Parathyroid adenoma (tissue), 2 donors: ENCODE data around the gene OR8J3.
"Not testable (repeated sequence)": the region's sequence is repeated elsewhere in the genome, so short reads cannot be mapped to it uniquely, and the experiment has no call there.

Experiments
- H2AFZ ChIP-seq: fragments of 300-600 bp; sonication (generic); one replicate; pipeline ENCODE4 v1.7.0; 2017; ENCODE audit warnings: antibody characterized with exemption, mild to moderate bottlenecking
- H3K27ac ChIP-seq: fragments of 300-600 bp; sonication (generic); one replicate; pipeline ENCODE4 v1.7.0; 2017
- H3K27me3 ChIP-seq: fragments of 300-600 bp; sonication (generic); one replicate; pipeline ENCODE4 v1.7.0; 2017; ENCODE audit warnings: low read length; ENCODE audit not compliant: control insufficient read depth, insufficient read depth
- H3K36me3 ChIP-seq: fragments of 300-600 bp; sonication (generic); one replicate; pipeline ENCODE4 v1.7.0; 2017; ENCODE audit warnings: low read length; ENCODE audit not compliant: control insufficient read depth, insufficient read depth
- H3K4me1 ChIP-seq: fragments of 300-600 bp; sonication (generic); one replicate; pipeline ENCODE4 v1.7.0; 2017; ENCODE audit warnings: control low read depth
- H3K4me2 ChIP-seq: fragments of 300-600 bp; sonication (generic); one replicate; pipeline ENCODE4 v1.7.0; 2017; ENCODE audit warnings: low read length
- H3K4me3 ChIP-seq: fragments of 300-600 bp; sonication (generic); one replicate; pipeline ENCODE4 v1.7.0; 2017; ENCODE audit warnings: low read depth, low read length
- H3K79me2 ChIP-seq: fragments of 300-600 bp; sonication (generic); one replicate; pipeline ENCODE4 v1.7.0; 2017; ENCODE audit warnings: control low read depth
- H3K9ac ChIP-seq: fragments of 300-600 bp; sonication (generic); one replicate; pipeline ENCODE4 v1.7.0; 2017; ENCODE audit warnings: mild to moderate bottlenecking
- H3K9me3 ChIP-seq: fragments of 300-600 bp; sonication (generic); one replicate; pipeline ENCODE4 v1.7.0; 2017; ENCODE audit warnings: low read length; ENCODE audit not compliant: control insufficient read depth
- TF ChIP-seq, protein P1 (sequence below): fragments of 300-600 bp; sonication (generic); IDR thresholded peaks from one replicate; pipeline ENCODE4 v1.7.0; 2017; ENCODE audit warnings: antibody characterized with exemption, mild to moderate bottlenecking
- donor health status: primary hyperparathyroidism.

The OR8J3 gene

DNA sequence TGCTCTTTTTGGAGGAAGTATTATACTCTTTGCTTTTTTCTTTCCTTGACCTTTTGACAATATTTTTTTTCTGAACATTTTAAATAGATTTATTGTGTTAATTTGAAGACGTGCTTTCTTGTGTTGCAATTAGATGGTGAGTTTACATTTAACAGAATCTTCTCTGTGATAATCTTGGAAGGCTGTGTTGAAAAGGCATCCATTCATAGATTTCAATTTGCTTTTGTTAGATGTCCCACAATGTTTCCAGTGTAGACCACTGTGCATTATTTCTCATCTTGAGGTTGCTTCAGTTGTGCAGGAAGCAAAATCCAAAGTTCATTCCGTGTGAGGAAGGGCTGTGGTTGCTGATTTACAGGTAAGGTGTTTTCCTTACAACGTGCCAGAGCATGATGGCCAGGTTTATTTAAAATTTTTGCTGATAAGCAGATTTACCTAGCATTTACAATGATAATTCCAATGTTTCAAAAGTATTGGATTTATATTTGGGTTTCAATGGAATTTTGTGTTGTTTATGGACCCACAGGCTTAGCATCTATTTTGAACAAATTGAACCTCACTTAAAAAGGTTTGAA lies 32.3 kb upstream of the OR8J3 start:
- H3K4me2 ChIP-seq, result no peak overlapping the region
- no peak overlapping the region for H3K9ac ChIP-seq
- TF ChIP-seq, protein P1, sequence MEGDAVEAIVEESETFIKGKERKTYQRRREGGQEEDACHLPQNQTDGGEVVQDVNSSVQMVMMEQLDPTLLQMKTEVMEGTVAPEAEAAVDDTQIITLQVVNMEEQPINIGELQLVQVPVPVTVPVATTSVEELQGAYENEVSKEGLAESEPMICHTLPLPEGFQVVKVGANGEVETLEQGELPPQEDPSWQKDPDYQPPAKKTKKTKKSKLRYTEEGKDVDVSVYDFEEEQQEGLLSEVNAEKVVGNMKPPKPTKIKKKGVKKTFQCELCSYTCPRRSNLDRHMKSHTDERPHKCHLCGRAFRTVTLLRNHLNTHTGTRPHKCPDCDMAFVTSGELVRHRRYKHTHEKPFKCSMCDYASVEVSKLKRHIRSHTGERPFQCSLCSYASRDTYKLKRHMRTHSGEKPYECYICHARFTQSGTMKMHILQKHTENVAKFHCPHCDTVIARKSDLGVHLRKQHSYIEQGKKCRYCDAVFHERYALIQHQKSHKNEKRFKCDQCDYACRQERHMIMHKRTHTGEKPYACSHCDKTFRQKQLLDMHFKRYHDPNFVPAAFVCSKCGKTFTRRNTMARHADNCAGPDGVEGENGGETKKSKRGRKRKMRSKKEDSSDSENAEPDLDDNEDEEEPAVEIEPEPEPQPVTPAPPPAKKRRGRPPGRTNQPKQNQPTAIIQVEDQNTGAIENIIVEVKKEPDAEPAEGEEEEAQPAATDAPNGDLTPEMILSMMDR, result no peak
- H2AFZ ChIP-seq, result no peak overlapping the region
- no peaks in the 10 kb centered on the region for H3K9me3 ChIP-seq
- H3K4me3 ChIP-seq, result no peak overlapping the region
- H3K4me1 ChIP-seq, result no peaks in the 10 kb centered on the region
- no peaks in the 10 kb centered on the region for H3K27me3 ChIP-seq
- no peaks in the 10 kb centered on the region for H3K36me3 ChIP-seq
- no peaks in the 10 kb centered on the region for H3K79me2 ChIP-seq
- H3K27ac ChIP-seq, result no peak overlapping the region

DNA sequence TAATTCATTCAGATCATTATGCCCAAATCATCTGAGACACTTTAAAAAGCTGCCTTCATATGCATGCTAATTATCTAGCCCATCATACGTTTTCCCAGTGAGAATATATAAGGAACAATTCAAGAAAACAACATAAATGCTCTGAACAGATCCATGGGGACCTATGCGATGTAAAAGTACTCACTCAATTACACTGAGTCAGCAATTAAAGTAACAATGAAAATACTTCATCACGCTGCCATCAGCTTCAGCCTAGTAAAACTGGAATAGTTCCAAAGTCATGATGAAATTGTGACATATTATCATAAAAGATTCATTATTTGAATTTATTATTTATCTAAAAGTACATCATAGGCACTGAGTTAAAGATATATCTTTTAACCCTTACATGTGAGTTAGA lies 23.8 kb upstream of the OR8J3 start:
- Histone ChIP-seq H3K4me3 (no peak overlapping the region), H3K4me2 (no peak overlapping the region), H3K4me1 (no peaks in the 10 kb centered on the region), H3K79me2 (no peaks in the 10 kb centered on the region), H3K9ac (no peak overlapping the region), H2AFZ (no peak overlapping the region), H3K9me3 (no peaks in the 10 kb centered on the region), H3K27me3 (no peaks in the 10 kb centered on the region), H3K36me3 (no peaks in the 10 kb centered on the region), H3K27ac (no peak overlapping the region)
- TF ChIP-seq, protein P1, result no peak

DNA sequence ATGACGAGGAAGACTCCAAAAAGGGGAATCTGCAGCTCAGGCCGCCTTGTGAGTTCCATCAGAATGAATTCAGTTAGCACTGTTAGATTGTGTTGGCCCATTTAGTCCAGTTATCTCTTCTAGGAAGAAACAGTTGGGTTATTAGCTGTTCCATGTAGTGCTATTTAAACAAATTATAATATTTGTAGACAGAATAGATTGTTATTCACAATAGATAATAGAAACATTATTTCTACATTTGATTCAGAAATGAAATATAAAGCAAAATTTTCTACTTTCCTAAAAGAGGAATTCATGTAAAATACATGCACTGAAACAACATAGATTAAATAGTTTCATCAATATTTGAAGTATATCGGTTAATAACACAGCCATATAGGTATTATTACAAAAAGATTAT lies 20.2 kb upstream of the OR8J3 start, which contains the start of gene OR8K5:
TSS of gene OR8K5 (minus strand) at position 101 of the 400 bp plus-strand sequence. CDS start at position 101, 0 bp downstream.
- no peaks in the 10 kb centered on the region for H3K27me3 ChIP-seq
- no peak within 1 kb of the TSS for H3K9ac ChIP-seq
- no peaks in the 10 kb centered on the region for H3K9me3 ChIP-seq
- H3K4me2 ChIP-seq, result no peak within 1 kb of the TSS
- TF ChIP-seq, protein P1, result no peak
- no peak within 1 kb of the TSS for H3K27ac ChIP-seq
- no peaks in the 10 kb centered on the region for H3K79me2 ChIP-seq
- no peak within 1 kb of the TSS for H2AFZ ChIP-seq
- H3K36me3 ChIP-seq, result no peaks in the 10 kb centered on the region
- no peaks in the 10 kb centered on the region for H3K4me1 ChIP-seq
- H3K4me3 ChIP-seq, result no peak within 1 kb of the TSS

DNA sequence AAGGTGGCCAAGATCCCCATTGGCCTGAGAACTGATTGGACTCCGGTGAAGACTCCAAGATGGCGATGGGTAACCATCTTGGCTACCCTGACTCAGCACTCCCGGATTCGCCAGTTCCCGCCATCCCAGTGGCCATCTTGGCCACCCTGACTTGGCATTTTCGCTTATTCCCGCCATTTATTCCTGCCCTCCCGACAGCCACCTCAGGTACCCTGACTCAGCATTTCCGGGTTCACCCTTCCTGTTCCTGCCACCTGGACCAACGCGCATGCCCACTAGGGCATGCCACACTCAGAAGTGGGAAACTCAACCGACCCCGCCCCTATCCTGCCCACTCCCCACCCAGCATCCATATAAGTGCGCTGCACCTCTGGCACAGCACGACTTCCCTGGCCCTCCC lies 12.3 kb upstream of the OR8J3 start:
- Histone ChIP-seq H2AFZ (no peak overlapping the region), H3K36me3 (no peaks in the 10 kb centered on the region), H3K4me3 (no peak overlapping the region), H3K9ac (no peak overlapping the region), H3K79me2 (no peaks in the 10 kb centered on the region), H3K9me3 (no peaks in the 10 kb centered on the region), H3K27me3 (no peaks in the 10 kb centered on the region), H3K27ac (no peak overlapping the region), H3K4me1 (no peaks in the 10 kb centered on the region), H3K4me2 (no peak overlapping the region)
- TF ChIP-seq, protein P1, result no peak

DNA sequence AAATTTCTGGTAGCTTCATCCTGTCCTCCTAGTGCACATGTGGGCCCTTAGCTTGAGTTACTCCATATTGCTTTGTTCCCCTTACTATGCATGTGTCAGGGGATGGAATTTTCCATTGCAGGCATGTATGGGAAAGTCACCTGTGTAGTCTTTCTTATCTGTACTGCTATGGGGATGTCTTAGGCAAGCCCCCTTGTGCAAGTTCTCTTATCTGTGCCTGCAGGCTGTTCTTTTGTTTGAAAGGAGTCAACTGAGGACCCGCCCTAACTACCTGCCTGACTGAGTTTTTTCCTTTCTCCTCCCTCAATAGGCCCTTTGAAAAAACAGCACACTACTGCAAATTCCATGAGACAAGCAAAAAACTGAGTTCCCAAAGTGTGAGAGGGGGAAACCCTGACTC lies 11.4 kb upstream of the OR8J3 start:
- TF ChIP-seq, protein P1, result no peak
- Histone ChIP-seq H3K27ac (no peak overlapping the region), H3K4me1 (no peaks in the 10 kb centered on the region), H3K36me3 (no peaks in the 10 kb centered on the region), H3K4me2 (no peak overlapping the region), H2AFZ (no peak overlapping the region), H3K9ac (no peak overlapping the region), H3K9me3 (no peaks in the 10 kb centered on the region), H3K27me3 (no peaks in the 10 kb centered on the region), H3K79me2 (no peaks in the 10 kb centered on the region), H3K4me3 (no peak overlapping the region)

DNA sequence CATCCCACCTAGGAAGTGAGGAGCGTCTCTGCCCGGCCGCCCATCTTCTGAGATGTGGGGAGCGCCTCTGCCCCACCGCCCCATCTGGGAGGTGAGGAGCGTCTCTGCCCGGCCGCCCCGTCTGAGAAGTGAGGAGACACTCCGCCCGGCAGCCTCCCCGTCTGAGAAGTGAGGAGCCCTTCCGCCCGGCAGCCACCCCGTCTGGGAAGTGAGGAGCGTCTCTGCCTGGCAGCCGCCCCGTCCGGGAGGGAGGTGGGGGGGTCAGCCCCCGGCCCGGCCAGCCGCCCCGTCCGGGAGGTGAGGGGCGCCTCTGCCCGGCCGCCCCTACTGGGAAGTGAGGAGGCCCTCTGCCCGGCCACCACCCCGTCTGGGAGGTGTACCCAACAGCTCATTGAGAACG lies 3.7 kb upstream of the OR8J3 start:
- H3K4me1 ChIP-seq, H2AFZ ChIP-seq, H3K27me3 ChIP-seq, H3K27ac ChIP-seq, H3K9ac ChIP-seq, H3K9me3 ChIP-seq, H3K4me3 ChIP-seq, H3K4me2 ChIP-seq, H3K79me2 ChIP-seq, H3K36me3 ChIP-seq: not testable (repeated sequence)
